Common myeloid progenitor, CD34-positive (primary cell): Measurements from ENCODE around the gene NTM.

Experiments
- CTCF ChIA-PET: fragments of 350-600 bp; sonication (Branson Sonifier 250); formaldehyde crosslinking; loops from one replicate; lab custom pipeline; 2021; ENCODE audit warnings: antibody characterized with exemption; lab: Charles Lee
- POLR2A ChIA-PET: fragments of 350-600 bp; sonication (Branson Sonifier 250); formaldehyde crosslinking; loops from one replicate; lab custom pipeline; 2021; ENCODE audit warnings: antibody characterized with exemption; lab: Charles Lee
- DNase-seq, 3 donors: peaks; one replicate each; pipeline versions ENCODE4 v3.0.0 to v3.0.0-alpha.2; 2013
- H3K27ac ChIP-seq, 2 experiments: 1 replicate in 1 of 2; 2 replicates in 1 of 2; pipeline ENCODE4 v1.7.0; 2013; ENCODE audit warnings: inconsistent platforms in 2 of 2, low read length in 2 of 2, mild to moderate bottlenecking in 2 of 2, low read depth in 1 of 2, moderate library complexity in 1 of 2; ENCODE audit not compliant: severe bottlenecking in 2 of 2, insufficient read depth in 1 of 2, poor library complexity in 1 of 2
- H3K27me3 ChIP-seq, 5 experiments: replicated peaks in 2 of 5; 1 replicate in 3 of 5; 2 replicates in 2 of 5; pipeline versions ENCODE4 v1.6.1 to v1.7.0; 2013; ENCODE audit warnings: low read length in 4 of 5, mild to moderate bottlenecking in 2 of 5, moderate library complexity in 2 of 5, inconsistent platforms in 1 of 5; ENCODE audit not compliant: insufficient read depth in 5 of 5, control insufficient read depth in 4 of 5
- H3K36me3 ChIP-seq, 4 experiments: 1 replicate in 2 of 4; 2 replicates in 2 of 4; pipeline versions ENCODE4 v1.6.1 to v1.7.0; 2013; ENCODE audit warnings: low read length in 3 of 4, control low read depth in 1 of 4, mild to moderate bottlenecking in 1 of 4; ENCODE audit not compliant: control insufficient read depth in 4 of 4, insufficient read depth in 4 of 4
- H3K4me1 ChIP-seq, 4 experiments: 1 replicate in 3 of 4; 2 replicates in 1 of 4; pipeline versions ENCODE4 v1.6.1 to v1.7.1; 2013; ENCODE audit warnings: low read length in 3 of 4, mild to moderate bottlenecking in 3 of 4, control low read depth in 1 of 4, inconsistent platforms in 1 of 4, moderate library complexity in 1 of 4; ENCODE audit not compliant: control insufficient read depth in 4 of 4, insufficient read depth in 4 of 4; ENCODE audit errors: control extremely low read depth in 1 of 4
- H3K4me3 ChIP-seq, 7 experiments: 1 replicate in 4 of 7; 2 replicates in 3 of 7; pipeline versions ENCODE4 v1.5.1 to v1.7.0; 2013; ENCODE audit warnings: mild to moderate bottlenecking in 7 of 7, low read length in 6 of 7, moderate library complexity in 6 of 7, inconsistent platforms in 2 of 7, low read depth in 2 of 7, control low read depth in 1 of 7; ENCODE audit not compliant: insufficient read depth in 4 of 7, control insufficient read depth in 1 of 7; ENCODE audit errors: extremely low read depth in 1 of 7
- H3K9me3 ChIP-seq, 5 experiments: 1 replicate in 4 of 5; 2 replicates in 1 of 5; pipeline versions ENCODE4 v1.6.1 to v1.7.1; 2013; ENCODE audit warnings: low read length in 4 of 5, mild to moderate bottlenecking in 2 of 5, inconsistent platforms in 1 of 5, low read depth in 1 of 5, moderate library complexity in 1 of 5; ENCODE audit not compliant: control insufficient read depth in 4 of 5, insufficient read depth in 2 of 5; ENCODE audit errors: control extremely low read depth in 1 of 5
- WGBS: methylation state at CpG from one replicate; pipeline ENCODE4 v1.1.5; 2013; ENCODE audit not compliant: insufficient coverage; 5-methylcytosine and 5-hydroxymethylcytosine counted together

Gene NTM

GRCh38 chr11:132123854-132124835 lies 753.7 kb downstream of the NTM start:
- ChIA-PET POLR2A (interaction anchor here (0.5 kb wide), 1 partner anchor 17 kb away, joined by 4 read pairs; no protein-coding TSS in a partner anchor), CTCF (interaction anchor here (0.6 kb wide), 1 partner anchor 102 kb away, joined by 3 read pairs; no protein-coding TSS in a partner anchor)
- WGBS = 88% methylated on average over 19 of the region's 21 CpGs
- Histone ChIP-seq H3K4me3 (no peak overlapping the region), H3K9me3 (no peaks in the 10 kb centered on the region), H3K36me3 (no peaks in the 10 kb centered on the region), H3K27me3 (peaks cover 0 to 16% (median 6%) of the 10 kb centered on the region in 5 experiments), H3K27ac (no peak overlapping the region), H3K4me1 (peaks cover 0 to 7% (median 2%) of the 10 kb centered on the region in 4 experiments)
- DNase-seq = peak in 2 of 3 donors; percentile 3 to 6

DNA sequence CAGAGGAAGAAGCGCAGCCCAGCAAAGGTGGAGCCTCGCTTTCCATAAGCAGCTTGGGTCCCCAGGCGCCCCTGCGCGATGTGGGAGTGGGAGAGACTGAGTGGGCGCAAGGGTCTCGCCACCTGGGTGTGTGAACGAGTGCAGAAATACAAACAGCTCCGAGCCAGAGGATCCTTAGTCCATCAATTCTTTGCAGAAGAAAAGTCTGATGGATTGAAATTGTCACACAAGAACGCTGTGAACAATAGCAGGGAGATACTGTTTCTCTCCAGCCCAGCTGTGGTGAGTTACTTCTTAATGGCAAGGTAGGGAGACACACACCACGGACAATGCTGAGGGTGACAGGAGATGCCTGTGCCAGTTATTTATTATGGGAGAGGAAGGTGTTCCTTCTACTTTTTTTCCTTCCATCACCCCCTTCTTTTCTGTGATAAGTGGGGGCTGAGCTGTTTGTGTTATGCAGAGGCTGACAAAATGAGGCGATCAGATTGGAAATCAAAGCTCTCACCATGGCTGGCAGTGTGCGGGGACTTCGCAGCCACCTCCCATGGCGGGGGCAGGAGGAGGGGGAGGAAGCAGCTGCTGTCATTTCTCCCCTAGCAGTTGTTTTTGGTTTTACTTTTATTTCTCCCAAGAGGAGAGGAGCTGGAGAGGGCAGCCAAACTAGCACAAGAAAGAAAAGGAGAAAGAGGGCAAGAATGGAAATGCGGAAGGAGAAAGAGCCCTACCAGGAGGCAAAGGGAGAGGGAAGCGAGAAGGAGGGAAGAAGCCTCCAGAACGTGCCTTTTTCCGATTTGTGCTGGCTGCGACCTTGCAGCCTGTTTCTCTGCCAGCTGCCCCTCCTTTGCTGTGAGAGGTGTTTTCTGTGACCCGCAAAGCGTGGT lies 755.8 kb downstream of the NTM start:
- 13% methylated on average over 13 of the region's 22 CpGs for WGBS
- H3K27me3 ChIP-seq = peaks cover 0 to 19% (median 7%) of the 10 kb centered on the region in 5 experiments
- DNase-seq = peak; percentile 17 to 66 (median 55)
- peaks cover 0 to 7% (median 2%) of the 10 kb centered on the region in 4 experiments for H3K4me1 ChIP-seq
- no peaks in the 10 kb centered on the region for H3K9me3 ChIP-seq
- H3K36me3 ChIP-seq = no peaks in the 10 kb centered on the region
- ChIA-PET POLR2A (no interaction called here), CTCF (interaction anchor here (0.9 to 2.9 kb wide), 9 partner anchors 11 to 431 kb away, joined by 3 to 29 read pairs (median 3); no protein-coding TSS in a partner anchor)
- no peak overlapping the region for H3K27ac ChIP-seq
- H3K4me3 ChIP-seq = peak overlapping the region in 5 of 7 experiments; percentile 30 to 70 (median 57)

GRCh38 chr11:132126973-132127899 lies 756.8 kb downstream of the NTM start:
- H3K27ac ChIP-seq = no peak overlapping the region
- H3K36me3 ChIP-seq = no peaks in the 10 kb centered on the region
- H3K4me3 ChIP-seq = peak overlapping the region in 3 of 7 experiments; percentile 57 to 70 (median 68)
- 84% methylated on average over 11 of the region's 19 CpGs for WGBS
- no peaks in the 10 kb centered on the region for H3K9me3 ChIP-seq
- peaks cover 0 to 7% (median 2%) of the 10 kb centered on the region in 4 experiments for H3K4me1 ChIP-seq
- peak; percentile 22 to 38 (median 38) for DNase-seq
- POLR2A ChIA-PET = no interaction called here
- CTCF ChIA-PET = interaction anchor here (0.8 to 2.9 kb wide), 12 partner anchors 12 to 432 kb away, joined by 3 to 29 read pairs (median 3); no protein-coding TSS in a partner anchor
- peaks cover 0 to 18% (median 10%) of the 10 kb centered on the region in 5 experiments for H3K27me3 ChIP-seq

DNA sequence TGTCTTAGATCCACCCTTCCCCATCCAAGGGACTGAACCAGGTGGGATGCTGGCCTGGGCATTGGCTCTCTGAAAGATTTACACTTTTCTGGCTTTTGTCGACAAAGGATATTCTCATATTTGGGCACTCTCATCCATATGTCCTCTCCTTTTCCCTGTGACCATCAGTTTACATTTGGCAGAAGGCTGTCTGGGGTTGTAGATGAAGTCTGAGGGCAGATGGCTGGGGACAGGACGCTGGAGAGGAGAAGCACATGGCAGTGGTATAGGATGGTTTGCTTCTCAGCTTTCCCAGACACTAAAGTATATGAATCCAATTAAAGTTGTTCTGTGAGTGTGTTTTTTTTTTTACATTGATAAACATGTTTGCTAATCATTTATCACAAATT lies 757.5 kb downstream of the NTM start:
- CTCF ChIA-PET = interaction anchor here (1.2 to 2.9 kb wide), 4 partner anchors 27 to 433 kb away, joined by 3 to 29 read pairs (median 15); no protein-coding TSS in a partner anchor
- POLR2A ChIA-PET = no interaction called here
- peaks cover 0 to 16% (median 11%) of the 10 kb centered on the region in 5 experiments for H3K27me3 ChIP-seq
- peaks cover 0 to 7% (median 2%) of the 10 kb centered on the region in 4 experiments for H3K4me1 ChIP-seq
- WGBS = no CpG with 5 or more reads among the region's 2 CpGs
- H3K27ac ChIP-seq = no peak overlapping the region
- H3K9me3 ChIP-seq = no peaks in the 10 kb centered on the region
- H3K36me3 ChIP-seq = no peaks in the 10 kb centered on the region
- DNase-seq = no peak
- H3K4me3 ChIP-seq = no peak overlapping the region

- no peak overlapping the region for H3K27ac ChIP-seq
- DNase-seq = no peak
- no peaks in the 10 kb centered on the region for H3K36me3 ChIP-seq
- peaks cover 0 to 17% (median 11%) of the 10 kb centered on the region in 5 experiments for H3K27me3 ChIP-seq
- H3K4me1 ChIP-seq = peaks cover 0 to 5% (median 2%) of the 10 kb centered on the region in 4 experiments
- no peak overlapping the region for H3K4me3 ChIP-seq
- CTCF ChIA-PET = no interaction called here
- peaks cover 0 to 1% (median 0%) of the 10 kb centered on the region in 5 experiments for H3K9me3 ChIP-seq
- WGBS = 100% methylated on average over 4 of the region's 4 CpGs
- POLR2A ChIA-PET = no interaction called here
These were observed 760.6 kb downstream of the NTM start for GRCh38 chr11:132131047-132131446.

GRCh38 chr11:132131961-132132360 lies 761.5 kb downstream of the NTM start:
- peaks cover 0 to 17% (median 10%) of the 10 kb centered on the region in 5 experiments for H3K27me3 ChIP-seq
- peaks cover 0 to 1% (median 0%) of the 10 kb centered on the region in 5 experiments for H3K9me3 ChIP-seq
- no peak overlapping the region for H3K27ac ChIP-seq
- WGBS = 43% methylated on average over 4 of the region's 9 CpGs
- ChIA-PET CTCF (interaction anchor here (1.1 to 1.6 kb wide), 2 partner anchors 264 to 384 kb away, joined by 3 to 5 read pairs; no protein-coding TSS in a partner anchor), POLR2A (no interaction called here)
- no peaks in the 10 kb centered on the region for H3K36me3 ChIP-seq
- H3K4me1 ChIP-seq = peaks cover 0 to under 1% (median 0%) of the 10 kb centered on the region in 4 experiments
- DNase-seq = no peak
- H3K4me3 ChIP-seq = no peak overlapping the region
